GM21423 (cell line): ENCODE results near the gene KANTR.

Source experiments
- ATAC-seq: cut with Tn5 transposase; IDR thresholded peaks from one replicate; pipeline ENCODE4 v1.9.1; 2021; ENCODE audit warnings: mild to moderate bottlenecking, moderate library complexity; ENCODE audit not compliant: unreplicated experiment

KANTR gene

GRCh38 chrX:53093748-53094581, at the start of gene KANTR:
Gene KANTR (plus strand): TSS chrX:53094142. CDS start chrX:53124273, 30,131 bp downstream.
- peak; percentile 78 for ATAC-seq

- ATAC-seq, result no peak
Measured at GRCh38 chrX:53044995-53045394, 48.9 kb upstream of the KANTR start.

GRCh38 chrX:53047228-53047627, 46.7 kb upstream of the KANTR start:
- ATAC-seq, result no peak

- no peak for ATAC-seq
Measured at GRCh38 chrX:53048169-53049126, 45.5 kb upstream of the KANTR start, which contains the start of gene GPR173. Gene GPR173 (plus strand): TSS chrX:53048789. CDS start chrX:53076622, 27,833 bp downstream.

GRCh38 chrX:53049127-53049517, 44.8 kb upstream of the KANTR start:
- ATAC-seq, result no peak

GRCh38 chrX:53050841-53051240, 43.1 kb upstream of the KANTR start:
- ATAC-seq, result no peak

GRCh38 chrX:53055244-53055849, 38.6 kb upstream of the KANTR start:
- ATAC-seq, result no peak

GRCh38 chrX:53056292-53056691, 37.6 kb upstream of the KANTR start:
- ATAC-seq, result no peak

- ATAC-seq, result no peak
Measured at GRCh38 chrX:53065104-53065503, 28.8 kb upstream of the KANTR start.

- ATAC-seq, result no peak
Measured at GRCh38 chrX:53071064-53071463, 22.9 kb upstream of the KANTR start.

GRCh38 chrX:53071604-53072417, 22.1 kb upstream of the KANTR start:
- peak; percentile 81 for ATAC-seq

GRCh38 chrX:53072418-53073114, 21.4 kb upstream of the KANTR start:
- no peak for ATAC-seq

GRCh38 chrX:53073115-53073586, 20.8 kb upstream of the KANTR start:
- no peak for ATAC-seq

- no peak for ATAC-seq
Measured at GRCh38 chrX:53075011-53075410, 18.9 kb upstream of the KANTR start.

GRCh38 chrX:53076671-53077070, 17.3 kb upstream of the KANTR start:
- ATAC-seq, result no peak

- no peak for ATAC-seq
Measured at GRCh38 chrX:53077207-53078197, 16.4 kb upstream of the KANTR start.

GRCh38 chrX:53078943-53079342, 15.0 kb upstream of the KANTR start:
- ATAC-seq, result no peak
